Hepatocyte (in vitro differentiated cells): ENCODE results near the gene TFG. TPM values are rescaled to one million over a fixed set of nuclear protein-coding genes. Genes with fewer than 3 reads are reported as not detected.

Source experiments
- DNase-seq: peaks from one replicate; pipeline ENCODE4 v3.0.0-alpha.2; 2016; ENCODE audit warnings: low spot score
- H2AFZ ChIP-seq: fragments of 200-600 bp; sonication (generic); 2 replicates; pipeline ENCODE4 v1.6.0; 2016; ENCODE audit warnings: antibody characterized with exemption, mild to moderate bottlenecking
- H3K27ac ChIP-seq: fragments of 200-600 bp; sonication (generic); 2 replicates; pipeline ENCODE4 v1.5.1; 2016; ENCODE audit warnings: mild to moderate bottlenecking
- H3K27me3 ChIP-seq: fragments of 200-600 bp; sonication (generic); 2 replicates; pipeline ENCODE4 v1.6.1; 2016
- H3K36me3 ChIP-seq: fragments of 200-600 bp; sonication (generic); replicated peaks from 2 replicates; pipeline ENCODE4 v1.5.1; 2016; ENCODE audit warnings: low read depth; ENCODE audit not compliant: insufficient read depth
- H3K4me1 ChIP-seq: fragments of 200-600 bp; sonication (generic); 2 replicates; pipeline ENCODE4 v1.5.1; 2016; ENCODE audit warnings: mild to moderate bottlenecking, moderate library complexity; ENCODE audit not compliant: insufficient read depth
- H3K4me2 ChIP-seq: fragments of 200-600 bp; sonication (generic); 2 replicates; pipeline ENCODE4 v1.6.0; 2016
- H3K4me3 ChIP-seq: fragments of 200-600 bp; sonication (generic); 2 replicates; pipeline ENCODE4 v1.5.1; 2016; ENCODE audit warnings: mild to moderate bottlenecking
- H3K79me2 ChIP-seq: fragments of 200-600 bp; sonication (generic); 2 replicates; pipeline ENCODE4 v1.6.0; 2017; ENCODE audit warnings: mild to moderate bottlenecking
- H3K9me2 ChIP-seq: fragments of 200-600 bp; sonication (generic); replicated peaks from 2 replicates; pipeline ENCODE4 v1.6.0; 2017; ENCODE audit warnings: mild to moderate bottlenecking; ENCODE audit not compliant: insufficient read depth
- H3K9me3 ChIP-seq: fragments of 200-600 bp; sonication (generic); 2 replicates; pipeline ENCODE4 v1.5.1; 2016; ENCODE audit warnings: low read depth, mild to moderate bottlenecking
- H4K20me1 ChIP-seq: fragments of 200-600 bp; sonication (generic); 2 replicates; pipeline ENCODE4 v1.6.0; 2016; ENCODE audit warnings: mild to moderate bottlenecking; ENCODE audit not compliant: insufficient read depth, poor library complexity, severe bottlenecking
- EZH2 ChIP-seq: fragments of 200-600 bp; sonication (generic); IDR thresholded peaks from 2 replicates; pipeline ENCODE4 v1.6.1; 2016; ENCODE audit warnings: antibody characterized with exemption, mild to moderate bottlenecking, borderline replicate concordance
- EZH2phosphoT487 ChIP-seq: fragments of 200-600 bp; sonication (generic); IDR thresholded peaks from one replicate; pipeline ENCODE4 v1.6.1; 2018; ENCODE audit warnings: antibody characterized with exemption, mild to moderate bottlenecking, low read depth, moderate library complexity; ENCODE audit not compliant: unreplicated experiment, severe bottlenecking
- WGBS: methylation state at CpG from one replicate; pipeline ENCODE4 v1.1.6; 2016; ENCODE audit warnings: low lambda C conversion rate; ENCODE audit errors: missing lambda C conversion rate; 5-methylcytosine and 5-hydroxymethylcytosine counted together
- polyA plus RNA-seq: library from polyadenylated mRNA; unstranded; fragments of >200 nt; fragmentation: Nextera tagmentation; extraction: Ambion mirVana; gene quantifications from 2 replicates; pipeline ENCODE4 v1.2.1, GENCODE V29; 2016
- total RNA-seq: library from RNA; depleted of rRNA; stranded (reverse); fragments of >200 nt; gene quantifications from 2 replicates; pipeline ENCODE4 v1.2.3, GENCODE V29; 2014
- TF ChIP-seq, protein P1 (sequence below): fragments of 200-600 bp; sonication (generic); IDR thresholded peaks from 2 replicates; pipeline ENCODE4 v1.5.1; 2016; ENCODE audit warnings: antibody characterized with exemption, mild to moderate bottlenecking; ENCODE audit not compliant: poor library complexity

The TFG gene
- total and polyA plus RNA-seq, 2 experiments from 2014 or later: 150 to 228 TPM

- Histone ChIP-seq H3K36me3 (no peaks in the 10 kb centered on the region), H3K4me3 (no peak overlapping the region), H3K27me3 (no peaks in the 10 kb centered on the region), H3K27ac (no peak overlapping the region), H3K4me1 (no peaks in the 10 kb centered on the region), H3K79me2 (no peaks in the 10 kb centered on the region), H3K4me2 (no peak overlapping the region), H3K9me2 (no peaks in the 10 kb centered on the region), H4K20me1 (no peaks in the 10 kb centered on the region), H2AFZ (no peak overlapping the region), H3K9me3 (peaks cover 9% of the 10 kb centered on the region)
- WGBS: 78% methylated on average over 2 of the region's 2 CpGs
- DNase-seq: no peak
- TF ChIP-seq EZH2 (no peak), EZH2phosphoT487 (no peak)
- TF ChIP-seq, protein P1, sequence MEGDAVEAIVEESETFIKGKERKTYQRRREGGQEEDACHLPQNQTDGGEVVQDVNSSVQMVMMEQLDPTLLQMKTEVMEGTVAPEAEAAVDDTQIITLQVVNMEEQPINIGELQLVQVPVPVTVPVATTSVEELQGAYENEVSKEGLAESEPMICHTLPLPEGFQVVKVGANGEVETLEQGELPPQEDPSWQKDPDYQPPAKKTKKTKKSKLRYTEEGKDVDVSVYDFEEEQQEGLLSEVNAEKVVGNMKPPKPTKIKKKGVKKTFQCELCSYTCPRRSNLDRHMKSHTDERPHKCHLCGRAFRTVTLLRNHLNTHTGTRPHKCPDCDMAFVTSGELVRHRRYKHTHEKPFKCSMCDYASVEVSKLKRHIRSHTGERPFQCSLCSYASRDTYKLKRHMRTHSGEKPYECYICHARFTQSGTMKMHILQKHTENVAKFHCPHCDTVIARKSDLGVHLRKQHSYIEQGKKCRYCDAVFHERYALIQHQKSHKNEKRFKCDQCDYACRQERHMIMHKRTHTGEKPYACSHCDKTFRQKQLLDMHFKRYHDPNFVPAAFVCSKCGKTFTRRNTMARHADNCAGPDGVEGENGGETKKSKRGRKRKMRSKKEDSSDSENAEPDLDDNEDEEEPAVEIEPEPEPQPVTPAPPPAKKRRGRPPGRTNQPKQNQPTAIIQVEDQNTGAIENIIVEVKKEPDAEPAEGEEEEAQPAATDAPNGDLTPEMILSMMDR: no peak
Measured at GRCh38 chr3:100782348-100782747, 73.1 kb downstream of the TFG start.

DNA sequence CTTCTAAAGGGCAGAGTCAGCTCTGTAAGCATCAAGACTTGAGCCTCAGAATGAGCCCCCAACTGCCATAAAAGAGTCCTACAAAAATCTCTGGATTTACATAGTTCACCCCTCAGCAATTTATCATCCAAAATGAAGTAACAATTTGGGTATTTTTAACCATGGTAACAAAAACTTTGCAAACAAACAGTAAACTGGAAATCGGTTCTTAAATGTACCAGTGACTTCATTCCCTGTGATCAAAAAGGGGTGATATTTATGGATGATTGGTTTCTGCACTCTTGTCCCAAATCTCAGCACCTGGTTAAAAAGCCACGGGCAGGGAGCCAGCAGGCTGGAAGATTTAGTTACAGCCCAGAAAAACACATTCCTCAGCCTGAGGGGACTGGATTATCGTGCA is 73.6 kb downstream of the TFG start:
- no peaks in the 10 kb centered on the region for H4K20me1 ChIP-seq
- no peaks in the 10 kb centered on the region for H3K79me2 ChIP-seq
- H3K36me3 ChIP-seq: no peaks in the 10 kb centered on the region
- no peak overlapping the region for H3K4me3 ChIP-seq
- no peak overlapping the region for H2AFZ ChIP-seq
- WGBS: 43% methylated on average over 3 of the region's 3 CpGs
- no peaks in the 10 kb centered on the region for H3K27me3 ChIP-seq
- no peaks in the 10 kb centered on the region for H3K4me1 ChIP-seq
- H3K4me2 ChIP-seq: no peak overlapping the region
- no peak overlapping the region for H3K27ac ChIP-seq
- TF ChIP-seq, protein P1: no peak
- no peak for TF ChIP-seq EZH2phosphoT487
- no peak for TF ChIP-seq EZH2
- no peaks in the 10 kb centered on the region for H3K9me2 ChIP-seq
- no peak for DNase-seq
- H3K9me3 ChIP-seq: peaks cover 9% of the 10 kb centered on the region

- no peaks in the 10 kb centered on the region for H4K20me1 ChIP-seq
- H3K36me3 ChIP-seq: no peaks in the 10 kb centered on the region
- no peaks in the 10 kb centered on the region for H3K4me1 ChIP-seq
- WGBS: 78% methylated on average over 3 of the region's 3 CpGs
- DNase-seq: no peak
- no peak overlapping the region for H3K27ac ChIP-seq
- H3K9me3 ChIP-seq: peaks cover 9% of the 10 kb centered on the region
- no peaks in the 10 kb centered on the region for H3K79me2 ChIP-seq
- H3K27me3 ChIP-seq: no peaks in the 10 kb centered on the region
- H3K4me3 ChIP-seq: no peak overlapping the region
- no peaks in the 10 kb centered on the region for H3K9me2 ChIP-seq
- TF ChIP-seq, protein P1: no peak
- TF ChIP-seq EZH2phosphoT487: no peak
- no peak for TF ChIP-seq EZH2
- no peak overlapping the region for H3K4me2 ChIP-seq
- no peak overlapping the region for H2AFZ ChIP-seq
Measured at GRCh38 chr3:100783619-100784018, 74.3 kb downstream of the TFG start.

DNA sequence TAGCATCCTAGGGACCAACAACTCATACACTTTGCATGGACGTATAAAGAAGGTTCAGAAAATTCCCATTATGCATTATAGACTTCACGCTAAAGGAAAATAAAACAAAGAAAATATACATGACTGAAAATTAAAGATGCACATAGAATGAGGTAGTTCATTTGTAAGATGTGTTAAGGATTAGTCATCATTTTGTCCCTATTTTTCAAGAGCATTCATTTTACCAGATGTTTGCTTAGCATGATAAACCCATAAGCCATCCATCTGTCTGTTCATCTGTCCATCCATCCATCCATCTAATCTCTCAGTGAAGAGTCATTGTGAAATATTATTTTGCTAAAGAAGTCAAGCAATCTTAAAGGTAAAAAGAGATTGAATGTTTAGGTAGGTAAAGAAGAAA is 80.3 kb downstream of the TFG start:
- Histone ChIP-seq H3K4me1 (no peaks in the 10 kb centered on the region), H3K9me3 (peaks cover 9% of the 10 kb centered on the region), H3K27me3 (no peaks in the 10 kb centered on the region), H3K4me2 (no peak overlapping the region), H3K9me2 (no peaks in the 10 kb centered on the region), H3K27ac (no peak overlapping the region), H4K20me1 (no peaks in the 10 kb centered on the region), H2AFZ (no peak overlapping the region), H3K4me3 (no peak overlapping the region), H3K36me3 (no peaks in the 10 kb centered on the region), H3K79me2 (no peaks in the 10 kb centered on the region)
- 93% methylated on average over 2 of the region's 2 CpGs for WGBS
- DNase-seq: no peak
- TF ChIP-seq, protein P1: no peak
- TF ChIP-seq EZH2: no peak
